ENCODE measurements around the gene NALCN.

- TF ChIP-seq EZH2 (IDR thresholded peaks at IDR 0.05; ENCODE audit: borderline replicate concordance, low read depth, low read length, severe bottlenecking) (no peak), CTCF (IDR thresholded peaks at IDR 0.05; ENCODE audit: borderline replicate concordance, extremely low read depth, low read length, poor library complexity, severe bottlenecking) (no peak)
These were observed 98.3 kb downstream of the NALCN start for GRCh38 chr13:101317986-101318523.

All from DND-41 (cell line).